Mammary epithelial cell (primary cell): ENCODE measurements around the gene CTSF.

Source experiments
- EZH2 ChIP-seq: IDR thresholded peaks from 2 replicates; pipeline ENCODE4 v1.6.1; 2012; ENCODE audit warnings: low read length, inconsistent platforms, borderline replicate concordance
- TF ChIP-seq, protein P1 (sequence below), 2 donors: IDR thresholded peaks in 1 of 2; conservative IDR thresholded peaks in 1 of 2; 2 replicates each; pipeline ENCODE4 v1.5.1; 2011 to 2012; ENCODE audit warnings: inconsistent platforms in 2 of 2, low read length in 2 of 2, mild to moderate bottlenecking in 2 of 2, control low read depth in 1 of 2, low read depth in 1 of 2; ENCODE audit not compliant: insufficient read depth in 1 of 2; ENCODE audit errors: extremely low read depth in 1 of 2

- TF ChIP-seq, protein P1, sequence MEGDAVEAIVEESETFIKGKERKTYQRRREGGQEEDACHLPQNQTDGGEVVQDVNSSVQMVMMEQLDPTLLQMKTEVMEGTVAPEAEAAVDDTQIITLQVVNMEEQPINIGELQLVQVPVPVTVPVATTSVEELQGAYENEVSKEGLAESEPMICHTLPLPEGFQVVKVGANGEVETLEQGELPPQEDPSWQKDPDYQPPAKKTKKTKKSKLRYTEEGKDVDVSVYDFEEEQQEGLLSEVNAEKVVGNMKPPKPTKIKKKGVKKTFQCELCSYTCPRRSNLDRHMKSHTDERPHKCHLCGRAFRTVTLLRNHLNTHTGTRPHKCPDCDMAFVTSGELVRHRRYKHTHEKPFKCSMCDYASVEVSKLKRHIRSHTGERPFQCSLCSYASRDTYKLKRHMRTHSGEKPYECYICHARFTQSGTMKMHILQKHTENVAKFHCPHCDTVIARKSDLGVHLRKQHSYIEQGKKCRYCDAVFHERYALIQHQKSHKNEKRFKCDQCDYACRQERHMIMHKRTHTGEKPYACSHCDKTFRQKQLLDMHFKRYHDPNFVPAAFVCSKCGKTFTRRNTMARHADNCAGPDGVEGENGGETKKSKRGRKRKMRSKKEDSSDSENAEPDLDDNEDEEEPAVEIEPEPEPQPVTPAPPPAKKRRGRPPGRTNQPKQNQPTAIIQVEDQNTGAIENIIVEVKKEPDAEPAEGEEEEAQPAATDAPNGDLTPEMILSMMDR (conservative IDR thresholded peaks at IDR 0.05 in 1 of 2, IDR thresholded peaks at IDR 0.05 in 1 of 2; ENCODE audit: extremely low read depth in 1 of 2, insufficient read depth in 1 of 2, low read depth in 1 of 2, low read length in 2 of 2): no peak
- no peak for TF ChIP-seq EZH2
These were observed 17.7 kb upstream of the CTSF start for GRCh38 chr11:66586136-66586535.
